ENCODE data around the gene BTN2A1.
"Not testable (repeated sequence)": the region's sequence is repeated elsewhere in the genome, so short reads cannot be mapped to it uniquely, and the experiment has no call there.

The BTN2A1 gene

GRCh38 chr6:26501482-26501986 is 43.8 kb downstream of the BTN2A1 start:
- no peaks in the 10 kb centered on the region for H3K9me3 ChIP-seq (ENCODE audit: insufficient read depth, low read length)
- no peak overlapping the region for H3K27ac ChIP-seq (ENCODE audit: low read length)
- no peak overlapping the region for H3K4me3 ChIP-seq (ENCODE audit: low read length)

GRCh38 chr6:26502165-26502564 is 44.4 kb downstream of the BTN2A1 start:
- Histone ChIP-seq H3K4me3 (ENCODE audit: low read length) (no peak overlapping the region), H3K79me2 (ENCODE audit: low read length) (no peaks in the 10 kb centered on the region), H3K27me3 (ENCODE audit: low read depth, low read length) (no peaks in the 10 kb centered on the region), H3K27ac (ENCODE audit: low read length) (no peak overlapping the region), H3K9me3 (ENCODE audit: insufficient read depth, low read length) (no peaks in the 10 kb centered on the region), H3K4me1 (ENCODE audit: low read length) (peaks cover 16% of the 10 kb centered on the region), H3K9ac (ENCODE audit: low read length) (no peak overlapping the region), H4K20me1 (ENCODE audit: insufficient read depth, low read length) (no peaks in the 10 kb centered on the region), H2AFZ (ENCODE audit: low read depth, low read length) (no peak overlapping the region), H3K4me2 (ENCODE audit: low read length) (0 out of 2 replicates have a peak overlapping the region, but pooled peaks have one; percentile 7), H3K36me3 (replicated peaks; ENCODE audit: low read depth, low read length) (no peaks in the 10 kb centered on the region)
- no peak for TF ChIP-seq EZH2phosphoT487 (IDR thresholded peaks at IDR 0.05; ENCODE audit: low read depth)
- no peak for TF ChIP-seq CTCF (IDR thresholded peaks at IDR 0.05; ENCODE audit: low read depth, low read length)

More at GRCh38 chr6:26501482-26501986, 43.8 kb downstream of the BTN2A1 start:
- H3K27me3 ChIP-seq (ENCODE audit: low read depth, low read length), result no peaks in the 10 kb centered on the region
- H3K36me3 ChIP-seq (replicated peaks; ENCODE audit: low read depth, low read length), result no peaks in the 10 kb centered on the region
- TF ChIP-seq EZH2phosphoT487 (IDR thresholded peaks at IDR 0.05; ENCODE audit: low read depth) (no peak), CTCF (IDR thresholded peaks at IDR 0.05; ENCODE audit: low read depth, low read length) (no peak)
- no peak overlapping the region for H3K4me2 ChIP-seq (ENCODE audit: low read length)
- no peak overlapping the region for H2AFZ ChIP-seq (ENCODE audit: low read depth, low read length)
- H3K4me1 ChIP-seq (ENCODE audit: low read length), result peaks cover 21% of the 10 kb centered on the region
- H3K9ac ChIP-seq (ENCODE audit: low read length), result no peak overlapping the region
- H4K20me1 ChIP-seq (ENCODE audit: insufficient read depth, low read length), result no peaks in the 10 kb centered on the region
- H3K79me2 ChIP-seq (ENCODE audit: low read length), result no peaks in the 10 kb centered on the region

GRCh38 chr6:26502626-26503025 is 44.9 kb downstream of the BTN2A1 start:
- Histone ChIP-seq H3K4me2 (ENCODE audit: low read length) (0 out of 2 replicates have a peak overlapping the region, but pooled peaks have one; percentile 7), H3K79me2 (ENCODE audit: low read length) (no peaks in the 10 kb centered on the region), H3K9me3 (ENCODE audit: insufficient read depth, low read length) (no peaks in the 10 kb centered on the region), H3K9ac (ENCODE audit: low read length) (no peak overlapping the region), H3K27ac (ENCODE audit: low read length) (no peak overlapping the region), H4K20me1 (ENCODE audit: insufficient read depth, low read length) (no peaks in the 10 kb centered on the region), H3K4me3 (ENCODE audit: low read length) (no peak overlapping the region), H3K36me3 (replicated peaks; ENCODE audit: low read depth, low read length) (no peaks in the 10 kb centered on the region), H3K27me3 (ENCODE audit: low read depth, low read length) (no peaks in the 10 kb centered on the region), H2AFZ (ENCODE audit: low read depth, low read length) (no peak overlapping the region), H3K4me1 (ENCODE audit: low read length) (peaks cover 11% of the 10 kb centered on the region)
- TF ChIP-seq EZH2phosphoT487 (IDR thresholded peaks at IDR 0.05; ENCODE audit: low read depth), result no peak
- no peak for TF ChIP-seq CTCF (IDR thresholded peaks at IDR 0.05; ENCODE audit: low read depth, low read length)

- Histone ChIP-seq H4K20me1 (ENCODE audit: insufficient read depth, low read length) (no peaks in the 10 kb centered on the region), H3K79me2 (ENCODE audit: low read length) (no peaks in the 10 kb centered on the region), H3K27me3 (ENCODE audit: low read depth, low read length) (no peaks in the 10 kb centered on the region), H3K9ac (ENCODE audit: low read length) (no peak overlapping the region), H2AFZ (ENCODE audit: low read depth, low read length) (no peak overlapping the region), H3K4me2 (ENCODE audit: low read length) (no peak overlapping the region), H3K9me3 (ENCODE audit: insufficient read depth, low read length) (no peaks in the 10 kb centered on the region), H3K36me3 (replicated peaks; ENCODE audit: low read depth, low read length) (no peaks in the 10 kb centered on the region), H3K4me1 (ENCODE audit: low read length) (peaks cover 2% of the 10 kb centered on the region), H3K27ac (ENCODE audit: low read length) (no peak overlapping the region), H3K4me3 (ENCODE audit: low read length) (no peak overlapping the region)
- TF ChIP-seq CTCF (IDR thresholded peaks at IDR 0.05; ENCODE audit: low read depth, low read length) (no peak), EZH2phosphoT487 (IDR thresholded peaks at IDR 0.05; ENCODE audit: low read depth) (no peak)
Measured at GRCh38 chr6:26507658-26508057, 49.9 kb downstream of the BTN2A1 start.

- not testable (repeated sequence) for H3K4me1 ChIP-seq (ENCODE audit: low read length); H3K36me3 ChIP-seq (replicated peaks; ENCODE audit: low read depth, low read length); H4K20me1 ChIP-seq (ENCODE audit: insufficient read depth, low read length); H3K9me3 ChIP-seq (ENCODE audit: insufficient read depth, low read length); H3K79me2 ChIP-seq (ENCODE audit: low read length); H3K4me3 ChIP-seq (ENCODE audit: low read length); H3K27me3 ChIP-seq (ENCODE audit: low read depth, low read length); H3K27ac ChIP-seq (ENCODE audit: low read length); H3K9ac ChIP-seq (ENCODE audit: low read length); H3K4me2 ChIP-seq (ENCODE audit: low read length); H2AFZ ChIP-seq (ENCODE audit: low read depth, low read length)
Measured at GRCh38 chr6:26511033-26511432, 53.3 kb downstream of the BTN2A1 start.
